Thyroid gland (tissue), 4 donors: ENCODE measurements around the gene CHRNB2.

ENCODE experiments used
- POLR2A ChIP-seq, 2 donors: fragments of 450-650 bp; IDR thresholded peaks; one replicate each; pipeline ENCODE4 v1.6.1; 2017; ENCODE audit warnings: antibody characterized with exemption in 2 of 2, mild to moderate bottlenecking in 2 of 2, moderate library complexity in 1 of 2
- TF ChIP-seq, protein P1 (sequence below), 6 experiments: fragments of 200-600 bp in 3 of 6; fragments of 450-650 bp in 3 of 6; sonication (generic) in 3 of 6; IDR thresholded peaks; one replicate each; pipeline ENCODE4 v1.5.1; 2016 to 2019; ENCODE audit warnings: antibody characterized with exemption in 6 of 6, mild to moderate bottlenecking in 2 of 6, inconsistent platforms in 1 of 6, moderate library complexity in 1 of 6

DNA sequence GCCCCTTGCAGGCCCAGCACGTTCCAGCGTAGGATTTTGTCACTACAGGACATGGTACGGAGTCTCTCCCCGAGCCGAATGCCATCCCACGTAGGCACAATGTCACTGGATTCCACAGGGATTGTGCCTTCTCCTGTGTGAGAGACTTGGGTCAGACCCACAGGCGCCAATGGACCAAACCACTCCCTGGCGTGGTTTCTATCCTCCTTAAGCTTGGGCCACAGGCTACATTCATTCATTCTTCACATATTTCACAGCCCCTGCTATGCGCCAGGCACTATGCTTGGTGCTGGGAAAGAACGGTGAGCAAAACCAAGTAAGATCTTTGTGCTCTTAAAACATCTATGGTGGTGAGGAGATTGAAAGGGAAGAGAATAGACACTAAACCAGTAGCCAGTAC is 18.7 kb downstream of the CHRNB2 start:
- TF ChIP-seq, protein P1, sequence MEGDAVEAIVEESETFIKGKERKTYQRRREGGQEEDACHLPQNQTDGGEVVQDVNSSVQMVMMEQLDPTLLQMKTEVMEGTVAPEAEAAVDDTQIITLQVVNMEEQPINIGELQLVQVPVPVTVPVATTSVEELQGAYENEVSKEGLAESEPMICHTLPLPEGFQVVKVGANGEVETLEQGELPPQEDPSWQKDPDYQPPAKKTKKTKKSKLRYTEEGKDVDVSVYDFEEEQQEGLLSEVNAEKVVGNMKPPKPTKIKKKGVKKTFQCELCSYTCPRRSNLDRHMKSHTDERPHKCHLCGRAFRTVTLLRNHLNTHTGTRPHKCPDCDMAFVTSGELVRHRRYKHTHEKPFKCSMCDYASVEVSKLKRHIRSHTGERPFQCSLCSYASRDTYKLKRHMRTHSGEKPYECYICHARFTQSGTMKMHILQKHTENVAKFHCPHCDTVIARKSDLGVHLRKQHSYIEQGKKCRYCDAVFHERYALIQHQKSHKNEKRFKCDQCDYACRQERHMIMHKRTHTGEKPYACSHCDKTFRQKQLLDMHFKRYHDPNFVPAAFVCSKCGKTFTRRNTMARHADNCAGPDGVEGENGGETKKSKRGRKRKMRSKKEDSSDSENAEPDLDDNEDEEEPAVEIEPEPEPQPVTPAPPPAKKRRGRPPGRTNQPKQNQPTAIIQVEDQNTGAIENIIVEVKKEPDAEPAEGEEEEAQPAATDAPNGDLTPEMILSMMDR (IDR thresholded peaks at IDR 0.05), result no peak
- no peak for TF ChIP-seq POLR2A (IDR thresholded peaks at IDR 0.05)
